WERI-Rb-1 (cell line): ENCODE measurements around the gene TMEM52.

ENCODE experiments used
- DNase-seq: peaks from one replicate; pipeline ENCODE4 v3.0.0-alpha.2; 2020
- H3K27ac ChIP-seq: fragments of 250-450 bp; sonication (Bioruptor Pico); 2 replicates; pipeline ENCODE4 v1.5.1; 2020; ENCODE audit warnings: mild to moderate bottlenecking, moderate library complexity
- H3K27me3 ChIP-seq: fragments of 250-450 bp; sonication (Bioruptor Pico); 2 replicates; pipeline ENCODE4 v1.5.1; 2021; ENCODE audit warnings: mild to moderate bottlenecking, low read depth, moderate library complexity; ENCODE audit not compliant: insufficient read depth, severe bottlenecking
- H3K36me3 ChIP-seq: fragments of 250-450 bp; sonication (Bioruptor Pico); 2 replicates; pipeline ENCODE4 v1.5.1; 2020; ENCODE audit warnings: mild to moderate bottlenecking, moderate library complexity
- H3K4me3 ChIP-seq: 2 replicates; pipeline ENCODE4 v1.5.1; 2011; ENCODE audit warnings: low read depth, mild to moderate bottlenecking, control low read depth, low read length
- H3K9me3 ChIP-seq: fragments of 250-450 bp; sonication (Bioruptor Pico); 2 replicates; pipeline ENCODE4 v1.5.1; 2021; ENCODE audit warnings: mild to moderate bottlenecking, moderate library complexity; ENCODE audit not compliant: severe bottlenecking
- CTCF ChIP-seq: IDR thresholded peaks from 2 replicates; pipeline ENCODE4 v1.5.1; 2011; ENCODE audit warnings: low read depth, mild to moderate bottlenecking, control low read depth, inconsistent platforms, low read length

TMEM52 gene

GRCh38 chr1:1876335-1876930 lies 42.6 kb downstream of the TMEM52 start:
- no peaks in the 10 kb centered on the region for H3K9me3 ChIP-seq
- no peak for DNase-seq
- H3K27me3 ChIP-seq: no peaks in the 10 kb centered on the region
- TF ChIP-seq CTCF: no peak
- no peak overlapping the region for H3K27ac ChIP-seq
- H3K4me3 ChIP-seq: no peak overlapping the region
- H3K36me3 ChIP-seq: peaks cover 51% of the 10 kb centered on the region

GRCh38 chr1:1875932-1876331 lies 43.1 kb downstream of the TMEM52 start:
- Histone ChIP-seq H3K4me3 (no peak overlapping the region), H3K27ac (no peak overlapping the region), H3K36me3 (peaks cover 51% of the 10 kb centered on the region), H3K27me3 (no peaks in the 10 kb centered on the region), H3K9me3 (no peaks in the 10 kb centered on the region)
- DNase-seq: no peak
- TF ChIP-seq CTCF: no peak

GRCh38 chr1:1874901-1875300 lies 44.2 kb downstream of the TMEM52 start:
- Histone ChIP-seq H3K27ac (no peak overlapping the region), H3K36me3 (peaks cover 49% of the 10 kb centered on the region), H3K27me3 (no peaks in the 10 kb centered on the region), H3K4me3 (no peak overlapping the region), H3K9me3 (peaks cover 2% of the 10 kb centered on the region)
- DNase-seq: no peak
- no peak for TF ChIP-seq CTCF

GRCh38 chr1:1873186-1873585 lies 45.9 kb downstream of the TMEM52 start:
- H3K4me3 ChIP-seq: no peak overlapping the region
- H3K36me3 ChIP-seq: peaks cover 39% of the 10 kb centered on the region
- peaks cover 2% of the 10 kb centered on the region for H3K9me3 ChIP-seq
- no peak for TF ChIP-seq CTCF
- H3K27me3 ChIP-seq: no peaks in the 10 kb centered on the region
- no peak for DNase-seq
- no peak overlapping the region for H3K27ac ChIP-seq

- TF ChIP-seq CTCF: no peak
- no peak overlapping the region for H3K4me3 ChIP-seq
- DNase-seq: no peak
- H3K27me3 ChIP-seq: no peaks in the 10 kb centered on the region
- H3K36me3 ChIP-seq: peaks cover 39% of the 10 kb centered on the region
- H3K27ac ChIP-seq: no peak overlapping the region
- peaks cover 2% of the 10 kb centered on the region for H3K9me3 ChIP-seq
Observed at GRCh38 chr1:1872329-1872994, 46.6 kb downstream of the TMEM52 start.

- peaks cover 18% of the 10 kb centered on the region for H3K36me3 ChIP-seq
- H3K4me3 ChIP-seq: no peak overlapping the region
- no peak overlapping the region for H3K27ac ChIP-seq
- H3K9me3 ChIP-seq: peaks cover 2% of the 10 kb centered on the region
- no peaks in the 10 kb centered on the region for H3K27me3 ChIP-seq
- DNase-seq: no peak
- TF ChIP-seq CTCF: no peak
Observed at GRCh38 chr1:1869469-1869868, 49.6 kb downstream of the TMEM52 start.
